CD14-positive monocyte (primary cell): ENCODE results near the gene UTRN. TPM values are rescaled to one million over a fixed set of nuclear protein-coding genes. Genes with fewer than 3 reads are reported as not detected.
A peak's percentile ranks its signal among the peaks of the same experiment; 100 is the strongest.

Experiments used
- DNase-seq, 3 donors: peaks; one replicate each; pipeline ENCODE4 v3.0.0-alpha.2; 2011 to 2022
- H2AFZ ChIP-seq: 2 replicates; pipeline ENCODE4 v1.6.0; 2012; ENCODE audit warnings: mild to moderate bottlenecking, low read depth, low read length, inconsistent platforms; ENCODE audit not compliant: insufficient read depth, poor library complexity, severe bottlenecking
- H3K27ac ChIP-seq, 2 donors: 1 replicate in 1 of 2; 2 replicates in 1 of 2; pipeline ENCODE4 v1.5.1; 2012 to 2013; ENCODE audit warnings: low read length in 2 of 2, control low read depth in 1 of 2, inconsistent platforms in 1 of 2, low read depth in 1 of 2, mild to moderate bottlenecking in 1 of 2
- H3K27me3 ChIP-seq, 2 donors: one replicate each; pipeline versions ENCODE4 v1.6.0 to v1.6.1; 2011 to 2013; ENCODE audit warnings: low read length in 2 of 2; ENCODE audit not compliant: control insufficient read depth in 2 of 2, insufficient read depth in 2 of 2
- H3K36me3 ChIP-seq, 2 donors: replicated peaks in 1 of 2; 1 replicate in 1 of 2; 2 replicates in 1 of 2; pipeline versions ENCODE4 v1.5.1 to v1.6.1; 2012 to 2013; ENCODE audit warnings: low read length in 2 of 2, control low read depth in 1 of 2, inconsistent platforms in 1 of 2, mild to moderate bottlenecking in 1 of 2; ENCODE audit not compliant: insufficient read depth in 2 of 2, control insufficient read depth in 1 of 2
- H3K4me1 ChIP-seq, 2 donors: 1 replicate in 1 of 2; 2 replicates in 1 of 2; pipeline versions ENCODE4 v1.5.1 to v1.6.1; 2012 to 2013; ENCODE audit warnings: low read length in 2 of 2, control low read depth in 1 of 2, inconsistent platforms in 1 of 2, mild to moderate bottlenecking in 1 of 2, moderate library complexity in 1 of 2; ENCODE audit not compliant: insufficient read depth in 2 of 2, control insufficient read depth in 1 of 2
- H3K4me2 ChIP-seq: replicated peaks from 2 replicates; pipeline ENCODE3; 2012; ENCODE audit warnings: low read length, moderate library complexity, mild to moderate bottlenecking; ENCODE audit not compliant: poor library complexity, severe bottlenecking; ENCODE audit errors: extremely low read depth
- H3K4me3 ChIP-seq, 3 experiments: fragments of 200-600 bp in 1 of 3; sonication (generic) in 1 of 3; replicated peaks in 1 of 3; 1 replicate in 2 of 3; 2 replicates in 1 of 3; pipeline ENCODE4 v1.5.1; 2011 to 2013; ENCODE audit warnings: low read length in 3 of 3, mild to moderate bottlenecking in 3 of 3, control low read depth in 2 of 3, low read depth in 2 of 3, inconsistent platforms in 1 of 3, moderate library complexity in 1 of 3
- H3K79me2 ChIP-seq: 2 replicates; pipeline ENCODE4 v1.6.0; 2012; ENCODE audit warnings: mild to moderate bottlenecking, control low read depth, inconsistent platforms, low read length, moderate library complexity; ENCODE audit not compliant: insufficient read depth
- H3K9ac ChIP-seq: 2 replicates; pipeline ENCODE4 v1.6.0; 2017; ENCODE audit warnings: low read length, mild to moderate bottlenecking; ENCODE audit not compliant: insufficient read depth, poor library complexity, severe bottlenecking
- H3K9me3 ChIP-seq, 2 donors: replicated peaks in 1 of 2; 1 replicate in 1 of 2; 2 replicates in 1 of 2; pipeline versions ENCODE4 v1.5.1 to v1.6.1; 2012 to 2013; ENCODE audit warnings: low read length in 2 of 2, control low read depth in 1 of 2; ENCODE audit not compliant: control insufficient read depth in 1 of 2, insufficient read depth in 1 of 2
- H4K20me1 ChIP-seq: 2 replicates; pipeline ENCODE4 v1.6.0; 2012; ENCODE audit warnings: mild to moderate bottlenecking, low read length, control low read depth, moderate library complexity; ENCODE audit not compliant: insufficient read depth
- H3K27ac Mint-ChIP-seq, 7 donors: one replicate each; pipeline ENCODE4 v1.8.0; 2020; ENCODE audit warnings: mild to moderate bottlenecking in 7 of 7, mixed read lengths in 7 of 7, moderate library complexity in 6 of 7, inconsistent platforms in 2 of 7
- H3K27me3 Mint-ChIP-seq, 3 donors: one replicate each; pipeline ENCODE4 v1.8.0; 2021 to 2022; ENCODE audit warnings: low read depth in 3 of 3, mild to moderate bottlenecking in 3 of 3, mixed read lengths in 3 of 3, moderate library complexity in 3 of 3, inconsistent platforms in 1 of 3
- H3K36me3 Mint-ChIP-seq, 2 donors: one replicate each; pipeline ENCODE4 v1.8.0; 2020; ENCODE audit warnings: mixed read lengths in 2 of 2, inconsistent platforms in 1 of 2, mild to moderate bottlenecking in 1 of 2
- H3K4me1 Mint-ChIP-seq: one replicate; pipeline ENCODE4 v1.8.0; 2020; ENCODE audit warnings: mild to moderate bottlenecking, mixed read lengths
- H3K4me3 Mint-ChIP-seq, 2 donors: one replicate each; pipeline ENCODE4 v1.8.0; 2020; ENCODE audit warnings: mild to moderate bottlenecking in 2 of 2, mixed read lengths in 2 of 2, moderate library complexity in 1 of 2
- H3K9me3 Mint-ChIP-seq, 7 donors: one replicate each; pipeline ENCODE4 v1.8.0; 2020 to 2022; ENCODE audit warnings: mixed read lengths in 7 of 7, mild to moderate bottlenecking in 6 of 7, moderate library complexity in 6 of 7, inconsistent platforms in 2 of 7
- CTCF ChIP-seq: fragments of 200-600 bp; IDR thresholded peaks from one replicate; pipeline ENCODE4 v1.8.0; 2022; ENCODE audit warnings: antibody characterized with exemption, mild to moderate bottlenecking
- WGBS: methylation state at CpG from one replicate; pipeline ENCODE4 v1.1.5; 2013; ENCODE audit warnings: missing lambda C conversion rate; ENCODE audit not compliant: insufficient coverage; 5-methylcytosine and 5-hydroxymethylcytosine counted together
- intact Hi-C, 2 donors: fragments of 100-400 bp; cut with micrococcal nuclease; formaldehyde crosslinking; loops; one replicate each; pipeline versions ENCODE4 v1.15.0 to v1.15.1; 2023
- polyA plus RNA-seq, 3 donors: library from polyadenylated mRNA; depleted of rRNA in 1 of 3; unstranded in 2 of 3; stranded (reverse) in 1 of 3; fragments of 300-500 nt in 2 of 3; fragments of >200 nt in 1 of 3; fragmentation: Illumina TruSeq in 2 of 3; gene quantifications; 1 replicate in 2 of 3; 2 replicates in 1 of 3; pipeline ENCODE4 v1.2.3, GENCODE V29; 2012 to 2021

The UTRN gene
- polyA plus RNA-seq, 3 donors: 21.8 to 106 (median 66.1) TPM

GRCh38 chr6:144320741-144321140 lies 35.6 kb downstream of the UTRN start:
- no peak overlapping the region for H3K27ac ChIP-seq
- no peak overlapping the region for H2AFZ ChIP-seq
- no CpG with 5 or more reads among the region's 5 CpGs for WGBS
- H3K4me2 ChIP-seq: no peak overlapping the region
- Mint-ChIP-seq H3K9me3 (peaks cover 0 to 6% (median 0%) of the 10 kb centered on the region in 7 donors), H3K27me3 (no peaks in the 10 kb centered on the region), H3K4me1 (peaks cover 34% of the 10 kb centered on the region), H3K27ac (peak overlapping the region in 1 of 7 donors; percentile 48), H3K4me3 (no peak overlapping the region), H3K36me3 (peaks cover 3 to 20% of the 10 kb centered on the region in 2 donors)
- H3K9ac ChIP-seq: no peak overlapping the region
- no peaks in the 10 kb centered on the region for H3K9me3 ChIP-seq
- no peak for DNase-seq
- H3K4me1 ChIP-seq: peaks cover 19% of the 10 kb centered on the region in 2 donors
- peaks cover 0 to 6% of the 10 kb centered on the region in 2 donors for H3K36me3 ChIP-seq
- peaks cover 88% of the 10 kb centered on the region for H4K20me1 ChIP-seq
- H3K4me3 ChIP-seq: no peak overlapping the region
- peaks cover 95% of the 10 kb centered on the region for H3K79me2 ChIP-seq
- intact Hi-C loops: no loop called here
- H3K27me3 ChIP-seq: no peaks in the 10 kb centered on the region
- TF ChIP-seq CTCF: no peak

GRCh38 chr6:144321839-144322591 lies 36.9 kb downstream of the UTRN start:
- peaks cover 35% of the 10 kb centered on the region for H3K4me1 Mint-ChIP-seq
- H3K27me3 Mint-ChIP-seq: no peaks in the 10 kb centered on the region
- no peak overlapping the region for H3K4me3 ChIP-seq
- peaks cover 0 to 6% (median 0%) of the 10 kb centered on the region in 7 donors for H3K9me3 Mint-ChIP-seq
- DNase-seq: no peak
- H2AFZ ChIP-seq: no peak overlapping the region
- peaks cover 0 to 8% of the 10 kb centered on the region in 2 donors for H3K36me3 ChIP-seq
- peaks cover 95% of the 10 kb centered on the region for H3K79me2 ChIP-seq
- intact Hi-C loops: no loop called here
- H3K9me3 ChIP-seq: no peaks in the 10 kb centered on the region
- H3K9ac ChIP-seq: no peak overlapping the region
- peak overlapping the region in 3 of 7 donors; percentile 43 to 78 (median 63) for H3K27ac Mint-ChIP-seq
- H3K36me3 Mint-ChIP-seq: peaks cover 8 to 20% of the 10 kb centered on the region in 2 donors
- H3K27me3 ChIP-seq: no peaks in the 10 kb centered on the region
- H3K4me2 ChIP-seq: no peak overlapping the region
- no peak overlapping the region for H3K27ac ChIP-seq
- 100% methylated on average over 4 of the region's 12 CpGs for WGBS
- peaks cover 19% of the 10 kb centered on the region in 2 donors for H3K4me1 ChIP-seq
- peaks cover 87% of the 10 kb centered on the region for H4K20me1 ChIP-seq
- TF ChIP-seq CTCF: no peak
- H3K4me3 Mint-ChIP-seq: no peak overlapping the region
